Right hindlimb (tissue), 1 donor: Measurements from ENCODE around the gene ZNF570.

Source experiments
- DNase-seq: peaks from one replicate; pipeline ENCODE4 v3.0.0-alpha.2; 2018

Gene ZNF570

GRCh38 chr19:37468961-37469777 lies at the start of gene ZNF570:
TSS of gene ZNF570 (plus strand) at chr19:37469356. CDS start at chr19:37470355, 999 bp downstream.
- peak; percentile 93 for DNase-seq

GRCh38 chr19:37452500-37453245 lies 16.5 kb upstream of the ZNF570 start:
- no peak for DNase-seq

GRCh38 chr19:37466277-37466797 lies 2.8 kb upstream of the ZNF570 start:
- no peak for DNase-seq

GRCh38 chr19:37466798-37467607 lies 2.2 kb upstream of the ZNF570 start, which contains the start of gene ZNF569:
TSS of gene ZNF569 (minus strand) at chr19:37467444. CDS start at chr19:37444921, 22,523 bp downstream.
- DNase-seq = peak; percentile 95

GRCh38 chr19:37467608-37468090 lies 1.5 kb upstream of the ZNF570 start:
- no peak for DNase-seq

GRCh38 chr19:37470216-37470615 lies 1.1 kb downstream of the ZNF570 start:
- no peak for DNase-seq

- DNase-seq = no peak
These were observed 3.0 kb downstream of the ZNF570 start for GRCh38 chr19:37472165-37472564.

- no peak for DNase-seq
These were observed 15.4 kb downstream of the ZNF570 start for GRCh38 chr19:37484406-37485168.

- DNase-seq = no peak
These were observed 23.1 kb downstream of the ZNF570 start for GRCh38 chr19:37492213-37492612.

- DNase-seq = no peak
These were observed 36.8 kb downstream of the ZNF570 start for GRCh38 chr19:37505958-37506386.

- peak; percentile 90 for DNase-seq
These were observed 37.4 kb downstream of the ZNF570 start, which contains the start of gene ZNF793 for GRCh38 chr19:37506387-37507166. TSS of gene ZNF793 (plus strand) at chr19:37506939. CDS start at chr19:37523440, 16,501 bp downstream.

GRCh38 chr19:37507167-37507464 lies 38.0 kb downstream of the ZNF570 start:
- no peak for DNase-seq

GRCh38 chr19:37511186-37511585 lies 42.0 kb downstream of the ZNF570 start:
- no peak for DNase-seq

- DNase-seq = no peak
These were observed 42.7 kb downstream of the ZNF570 start for GRCh38 chr19:37511821-37512220.

- no peak for DNase-seq
These were observed 44.2 kb downstream of the ZNF570 start for GRCh38 chr19:37513397-37513796.

GRCh38 chr19:37519890-37520289 lies 50.7 kb downstream of the ZNF570 start:
- no peak for DNase-seq

GRCh38 chr19:37537391-37537947 lies 68.3 kb downstream of the ZNF570 start:
- no peak for DNase-seq
